Liver (tissue), 9 donors: ENCODE measurements around the gene GPR15LG. TPM values are rescaled to one million over a fixed set of nuclear protein-coding genes. Genes with fewer than 3 reads are reported as not detected.

ENCODE experiments used
- DNase-seq: peaks from one replicate; pipeline ENCODE4 v3.0.0-alpha.2; 2017; ENCODE audit warnings: low spot score
- H3K27ac ChIP-seq, 2 donors: one replicate each; pipeline ENCODE4 v1.7.0; 2013; ENCODE audit warnings: inconsistent platforms in 2 of 2, low read length in 2 of 2, control low read depth in 1 of 2, low read depth in 1 of 2, mild to moderate bottlenecking in 1 of 2
- H3K27me3 ChIP-seq, 4 donors: one replicate each; pipeline versions ENCODE4 v1.6.1 to v1.7.0; 2013; ENCODE audit warnings: low read length in 3 of 4, inconsistent platforms in 1 of 4, mild to moderate bottlenecking in 1 of 4, moderate library complexity in 1 of 4; ENCODE audit not compliant: control insufficient read depth in 4 of 4, insufficient read depth in 4 of 4
- H3K36me3 ChIP-seq, 4 donors: one replicate each; pipeline versions ENCODE4 v1.6.1 to v1.7.0; 2013; ENCODE audit warnings: low read length in 3 of 4, mild to moderate bottlenecking in 3 of 4, low read depth in 1 of 4, moderate library complexity in 1 of 4; ENCODE audit not compliant: control insufficient read depth in 4 of 4, insufficient read depth in 3 of 4
- H3K4me1 ChIP-seq, 4 donors: one replicate each; pipeline versions ENCODE4 v1.6.1 to v1.7.0; 2013; ENCODE audit warnings: low read length in 3 of 4, mild to moderate bottlenecking in 3 of 4, moderate library complexity in 1 of 4; ENCODE audit not compliant: control insufficient read depth in 4 of 4, insufficient read depth in 4 of 4
- H3K4me3 ChIP-seq, 3 donors: one replicate each; pipeline versions ENCODE4 v1.6.1 to v1.7.0; 2013; ENCODE audit warnings: low read length in 3 of 3, control low read depth in 1 of 3, low read depth in 1 of 3, mild to moderate bottlenecking in 1 of 3
- H3K9ac ChIP-seq, 2 donors: one replicate each; pipeline ENCODE4 v1.7.0; 2013; ENCODE audit warnings: low read length in 2 of 2, mild to moderate bottlenecking in 2 of 2, moderate library complexity in 2 of 2, control low read depth in 1 of 2, low read depth in 1 of 2
- H3K9me3 ChIP-seq, 4 donors: one replicate each; pipeline versions ENCODE4 v1.6.1 to v1.7.0; 2013; ENCODE audit warnings: low read length in 3 of 4; ENCODE audit not compliant: control insufficient read depth in 4 of 4
- CTCF ChIP-seq: fragments of 150-350 bp; IDR thresholded peaks from 2 replicates; pipeline ENCODE4 v1.5.1; 2017; ENCODE audit warnings: improper control_type of control experiment, low read depth, low read length; ENCODE audit not compliant: missing input control
- EGR1 ChIP-seq, 2 donors: IDR thresholded peaks; 2 replicates each; pipeline ENCODE4 v1.6.1; 2016 to 2018; ENCODE audit warnings: antibody characterized with exemption in 2 of 2, low read depth in 2 of 2
- FOXA1 ChIP-seq: IDR thresholded peaks from 2 replicates; pipeline ENCODE4 v1.6.1; 2016; ENCODE audit warnings: antibody characterized with exemption
- FOXA2 ChIP-seq: IDR thresholded peaks from 2 replicates; pipeline ENCODE4 v1.6.1; 2016; ENCODE audit warnings: antibody characterized with exemption
- HNF4A ChIP-seq, 2 donors: conservative IDR thresholded peaks; 2 replicates each; pipeline ENCODE4 v1.6.1; 2016; ENCODE audit warnings: antibody characterized with exemption in 2 of 2, mild to moderate bottlenecking in 2 of 2
- HNF4G ChIP-seq: IDR thresholded peaks from 2 replicates; pipeline ENCODE4 v1.6.1; 2016; ENCODE audit warnings: antibody characterized with exemption
- JUND ChIP-seq, 2 donors: IDR thresholded peaks; 2 replicates each; pipeline ENCODE4 v1.6.1; 2016; ENCODE audit warnings: antibody characterized with exemption in 2 of 2
- RAD21 ChIP-seq, 2 donors: IDR thresholded peaks; 2 replicates each; pipeline ENCODE4 v1.6.1; 2016; ENCODE audit warnings: antibody characterized with exemption in 2 of 2, mild to moderate bottlenecking in 2 of 2
- SP1 ChIP-seq: IDR thresholded peaks from 2 replicates; pipeline ENCODE4 v1.6.1; 2018; ENCODE audit warnings: antibody characterized with exemption, mild to moderate bottlenecking
- TAF1 ChIP-seq: conservative IDR thresholded peaks from 2 replicates; pipeline ENCODE4 v1.6.1; 2016; ENCODE audit warnings: antibody characterized with exemption, mild to moderate bottlenecking
- YY1 ChIP-seq: IDR thresholded peaks from 2 replicates; pipeline ENCODE4 v1.6.1; 2016; ENCODE audit warnings: antibody characterized with exemption, mild to moderate bottlenecking
- ZBTB33 ChIP-seq: IDR thresholded peaks from 2 replicates; pipeline ENCODE4 v1.6.1; 2016; ENCODE audit warnings: antibody characterized with exemption
- WGBS: extraction: QIAGEN DNeasy Blood & Tissue Kit; methylation state at CpG from one replicate; pipeline ENCODE4 v1.1.7; 2013; 5-methylcytosine and 5-hydroxymethylcytosine counted together
- polyA plus RNA-seq, 2 donors: library from polyadenylated mRNA; stranded (reverse) in 1 of 2; unstranded in 1 of 2; fragments of 200-250 nt in 1 of 2; fragments of >200 nt in 1 of 2; fragmentation: Nextera tagmentation in 1 of 2; extraction: Ambion mirVana in 1 of 2; gene quantifications; one replicate each; pipeline versions ENCODE4 v1.2.1 to v1.2.3, GENCODE V29; 2013 to 2015
- total RNA-seq, 2 donors: library from RNA; depleted of rRNA; stranded (reverse); fragments of >200 nt; gene quantifications; one replicate each; pipeline ENCODE4 v1.2.3, GENCODE V29; 2014
- TF ChIP-seq, protein P1 (sequence below): IDR thresholded peaks from 2 replicates; pipeline ENCODE4 v1.6.1; 2016; ENCODE audit warnings: antibody characterized with exemption
- TF ChIP-seq, protein P2 (sequence below): IDR thresholded peaks from 2 replicates; pipeline ENCODE4 v1.6.1; 2016; ENCODE audit warnings: antibody characterized with exemption, mild to moderate bottlenecking
- donor health status: healthy.
- donor health status: healthy.
- donor health status: healthy.
- donor health status: healthy.
- donor health status: healthy.

GPR15LG gene
- total and polyA plus RNA-seq, 4 donors, result not detected

- Histone ChIP-seq H3K36me3 (no peaks in the 10 kb centered on the region), H3K27ac (no peak overlapping the region), H3K27me3 (no peaks in the 10 kb centered on the region), H3K9ac (no peak overlapping the region), H3K4me3 (no peak overlapping the region), H3K4me1 (no peaks in the 10 kb centered on the region), H3K9me3 (no peaks in the 10 kb centered on the region)
- TF ChIP-seq HNF4G (no peak), CTCF (peak; percentile 36), EGR1 (IDR thresholded peaks at IDR 0.05; ENCODE audit: low read depth in 2 of 2) (no peak), JUND (IDR thresholded peaks at IDR 0.05) (no peak), YY1 (no peak), TAF1 (no peak), SP1 (no peak), FOXA1 (no peak), RAD21 (IDR thresholded peaks at IDR 0.05) (peak; percentile 12 to 51), ZBTB33 (no peak)
- TF ChIP-seq, protein P1, sequence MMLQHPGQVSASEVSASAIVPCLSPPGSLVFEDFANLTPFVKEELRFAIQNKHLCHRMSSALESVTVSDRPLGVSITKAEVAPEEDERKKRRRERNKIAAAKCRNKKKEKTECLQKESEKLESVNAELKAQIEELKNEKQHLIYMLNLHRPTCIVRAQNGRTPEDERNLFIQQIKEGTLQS, result no peak
- TF ChIP-seq, protein P2, sequence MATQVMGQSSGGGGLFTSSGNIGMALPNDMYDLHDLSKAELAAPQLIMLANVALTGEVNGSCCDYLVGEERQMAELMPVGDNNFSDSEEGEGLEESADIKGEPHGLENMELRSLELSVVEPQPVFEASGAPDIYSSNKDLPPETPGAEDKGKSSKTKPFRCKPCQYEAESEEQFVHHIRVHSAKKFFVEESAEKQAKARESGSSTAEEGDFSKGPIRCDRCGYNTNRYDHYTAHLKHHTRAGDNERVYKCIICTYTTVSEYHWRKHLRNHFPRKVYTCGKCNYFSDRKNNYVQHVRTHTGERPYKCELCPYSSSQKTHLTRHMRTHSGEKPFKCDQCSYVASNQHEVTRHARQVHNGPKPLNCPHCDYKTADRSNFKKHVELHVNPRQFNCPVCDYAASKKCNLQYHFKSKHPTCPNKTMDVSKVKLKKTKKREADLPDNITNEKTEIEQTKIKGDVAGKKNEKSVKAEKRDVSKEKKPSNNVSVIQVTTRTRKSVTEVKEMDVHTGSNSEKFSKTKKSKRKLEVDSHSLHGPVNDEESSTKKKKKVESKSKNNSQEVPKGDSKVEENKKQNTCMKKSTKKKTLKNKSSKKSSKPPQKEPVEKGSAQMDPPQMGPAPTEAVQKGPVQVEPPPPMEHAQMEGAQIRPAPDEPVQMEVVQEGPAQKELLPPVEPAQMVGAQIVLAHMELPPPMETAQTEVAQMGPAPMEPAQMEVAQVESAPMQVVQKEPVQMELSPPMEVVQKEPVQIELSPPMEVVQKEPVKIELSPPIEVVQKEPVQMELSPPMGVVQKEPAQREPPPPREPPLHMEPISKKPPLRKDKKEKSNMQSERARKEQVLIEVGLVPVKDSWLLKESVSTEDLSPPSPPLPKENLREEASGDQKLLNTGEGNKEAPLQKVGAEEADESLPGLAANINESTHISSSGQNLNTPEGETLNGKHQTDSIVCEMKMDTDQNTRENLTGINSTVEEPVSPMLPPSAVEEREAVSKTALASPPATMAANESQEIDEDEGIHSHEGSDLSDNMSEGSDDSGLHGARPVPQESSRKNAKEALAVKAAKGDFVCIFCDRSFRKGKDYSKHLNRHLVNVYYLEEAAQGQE, result no peak
- DNase-seq, result no peak
- WGBS, result 51% methylated on average over 12 of the region's 12 CpGs
These were observed 41.1 kb downstream of the GPR15LG start for GRCh38 chr10:84214612-84215235.

DNA sequence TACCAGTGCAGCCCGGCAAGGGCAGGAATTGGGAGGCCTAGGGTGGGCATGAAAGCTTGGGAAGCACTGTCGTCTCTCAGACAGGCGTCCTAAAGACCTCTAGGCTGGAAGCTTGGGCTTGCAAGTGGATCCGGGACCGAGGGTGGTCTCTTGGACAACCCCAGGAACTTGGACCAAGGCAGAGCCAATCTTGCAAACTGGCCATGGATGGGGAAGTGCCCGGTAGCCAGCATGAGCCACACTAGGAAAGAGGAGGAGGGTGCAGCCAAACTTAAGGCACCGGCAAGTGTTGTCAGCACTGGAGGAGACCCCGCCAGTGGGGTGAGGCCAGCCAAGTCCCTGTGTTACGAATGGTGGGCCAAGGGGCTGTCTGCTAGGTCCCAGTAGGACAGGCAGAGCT lies 43.2 kb downstream of the GPR15LG start:
- H3K27me3 ChIP-seq, result peaks cover 0 to 2% (median 0%) of the 10 kb centered on the region in 4 donors
- 84% methylated on average over 9 of the region's 9 CpGs for WGBS
- no peaks in the 10 kb centered on the region for H3K4me1 ChIP-seq
- no peaks in the 10 kb centered on the region for H3K9me3 ChIP-seq
- no peaks in the 10 kb centered on the region for H3K36me3 ChIP-seq
- DNase-seq, result no peak
- no peak overlapping the region for H3K27ac ChIP-seq
- H3K9ac ChIP-seq, result no peak overlapping the region
- TF ChIP-seq JUND (IDR thresholded peaks at IDR 0.05) (no peak), FOXA2 (no peak), ZBTB33 (no peak), HNF4G (no peak), HNF4A (conservative IDR thresholded peaks at IDR 0.05) (no peak)
- TF ChIP-seq, protein P2, result no peak
- no peak overlapping the region for H3K4me3 ChIP-seq
